Measurements from ENCODE around the gene ARSB.

Gene ARSB

DNA sequence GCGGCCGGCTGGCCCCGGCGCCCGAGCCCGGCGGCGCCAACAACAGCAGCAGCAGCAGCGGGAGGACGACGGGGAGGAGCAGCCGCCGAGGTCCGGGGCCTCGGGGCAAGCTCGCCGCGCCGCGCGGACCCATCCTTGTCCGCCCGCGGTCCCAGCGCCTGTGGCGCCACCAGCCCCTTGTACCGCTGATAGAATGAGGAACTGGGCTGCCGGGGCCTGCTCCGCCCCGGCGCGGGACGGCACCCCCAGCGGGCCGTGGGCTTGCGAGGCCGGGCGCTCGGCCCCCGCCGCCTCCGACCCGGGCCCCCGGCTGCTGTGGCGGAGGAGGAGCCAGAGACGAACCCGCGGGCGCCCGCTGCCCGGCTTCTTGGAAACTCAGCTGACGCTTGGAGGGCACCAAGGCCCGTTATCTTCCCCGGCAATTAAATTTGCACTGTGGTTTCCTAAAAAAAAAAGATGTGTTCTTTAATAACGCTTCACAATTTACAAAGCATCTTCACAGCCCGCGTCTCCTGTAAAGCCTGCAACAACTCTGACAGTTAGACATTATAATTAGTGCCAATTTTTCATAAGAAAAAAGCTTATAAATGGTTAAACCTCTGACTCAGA is at the start of gene ARSB:
ARSB (minus strand) TSS at position 195 of the 609 bp plus-strand sequence; CDS start at position 133, 62 bp downstream.
- DNase-seq = peak in 46 of 56 donors; percentile 20 to 86 (median 64)

DNA sequence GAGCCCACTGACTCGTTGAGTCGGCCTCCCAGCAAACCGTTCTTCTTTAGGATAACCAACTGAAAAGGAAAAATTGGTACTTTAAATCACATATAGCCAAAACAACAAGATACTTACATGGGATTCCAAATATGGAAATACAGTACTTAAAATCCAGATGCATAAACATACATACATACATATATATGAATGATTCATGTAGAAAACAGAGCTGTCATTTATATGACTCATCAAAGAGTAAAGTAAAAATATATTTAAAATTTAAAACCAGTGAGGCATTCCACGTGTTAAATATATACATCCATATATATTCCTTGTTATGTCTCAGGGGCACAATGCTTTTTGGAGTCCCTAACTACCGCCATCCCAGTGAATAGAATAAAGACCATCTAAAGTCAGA is 47.7 kb upstream of the ARSB start:
- no peak for DNase-seq

DNA sequence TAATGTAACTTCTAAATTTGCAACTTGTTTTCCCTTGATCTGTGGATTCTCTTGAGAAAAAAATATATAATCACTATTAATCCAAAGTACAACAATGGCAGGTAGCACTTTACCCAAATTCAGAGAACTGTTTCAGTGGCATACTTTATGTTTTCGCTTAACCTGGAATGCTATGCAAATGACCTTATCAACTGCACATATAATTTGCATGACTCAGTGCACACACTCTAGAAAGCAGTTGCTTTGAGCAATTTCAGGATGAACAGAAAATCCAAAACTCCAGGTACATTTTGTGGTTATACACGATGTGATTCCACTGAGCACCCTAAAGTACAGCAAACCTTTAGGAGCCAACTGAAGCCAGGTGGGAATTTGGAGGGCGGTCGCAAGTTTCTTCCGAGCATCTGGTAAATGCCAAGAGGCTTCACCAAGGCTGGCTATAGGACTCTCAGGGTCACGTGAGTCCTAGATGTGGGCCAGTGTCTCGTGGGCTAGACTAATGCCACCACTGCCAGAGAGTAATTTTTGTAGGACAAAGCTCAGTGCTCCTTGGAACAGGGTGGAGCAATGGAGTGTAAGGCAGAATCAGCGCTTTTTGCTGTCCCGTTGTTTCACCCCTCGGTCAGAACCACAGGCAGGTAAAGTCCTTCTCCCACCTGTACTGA is 47.1 kb upstream of the ARSB start:
- no peak for DNase-seq

DNA sequence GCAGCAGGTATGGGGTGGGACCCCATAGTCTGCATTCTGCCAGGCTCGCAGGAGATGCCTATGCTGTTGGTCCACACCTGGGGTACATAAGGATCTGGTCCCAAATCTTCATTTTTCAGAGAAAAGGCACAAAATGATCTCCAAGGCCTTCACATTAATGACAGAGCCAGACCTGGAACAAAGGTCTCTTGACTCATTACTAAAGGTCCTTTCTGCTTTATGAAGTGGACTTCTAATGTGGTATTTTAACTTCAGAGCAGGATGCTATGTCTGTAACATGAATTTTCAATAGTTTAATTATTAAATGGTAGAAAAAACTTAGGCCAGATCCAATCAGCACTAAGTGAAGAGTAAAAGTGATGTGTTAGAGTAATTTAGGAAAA is 46.4 kb upstream of the ARSB start:
- DNase-seq = no peak

DNA sequence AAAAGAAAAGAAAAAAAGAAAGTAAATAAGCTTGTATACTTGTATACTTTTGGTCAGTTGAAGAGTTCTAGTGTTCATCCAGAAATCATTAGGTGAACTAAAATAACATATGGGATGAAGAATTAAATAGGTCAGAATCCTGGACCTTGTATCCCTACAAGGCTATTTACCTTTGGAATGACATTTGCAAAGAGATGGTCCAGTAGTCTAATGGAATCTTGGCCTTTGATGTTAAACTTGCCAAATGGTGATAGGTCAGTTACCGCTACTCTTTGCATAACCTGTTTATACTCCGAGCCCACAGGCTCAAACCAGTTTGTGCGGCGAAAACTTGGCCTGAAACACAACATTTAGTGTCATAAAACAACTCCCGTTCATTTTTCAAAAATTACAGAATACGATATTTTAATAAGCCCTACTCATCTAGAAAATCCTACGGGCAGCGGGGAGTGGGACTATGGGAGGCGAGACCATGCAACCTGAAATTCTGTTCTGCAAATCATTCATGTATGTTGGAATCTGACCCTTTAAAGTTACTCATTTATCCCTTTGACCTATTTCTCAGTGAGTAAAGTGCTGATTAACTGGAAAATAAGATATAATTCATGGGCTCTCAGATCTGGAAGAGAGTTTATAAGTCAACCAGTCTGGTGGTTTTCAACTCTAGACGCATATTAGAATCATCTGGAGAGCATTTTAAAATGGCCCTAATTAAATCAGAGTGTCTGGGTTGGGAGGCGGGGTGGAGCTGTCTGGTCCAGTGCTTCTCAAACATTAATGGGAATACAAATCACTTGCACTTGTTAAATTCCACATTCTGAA is 45.8 kb upstream of the ARSB start:
- DNase-seq = no peak

DNA sequence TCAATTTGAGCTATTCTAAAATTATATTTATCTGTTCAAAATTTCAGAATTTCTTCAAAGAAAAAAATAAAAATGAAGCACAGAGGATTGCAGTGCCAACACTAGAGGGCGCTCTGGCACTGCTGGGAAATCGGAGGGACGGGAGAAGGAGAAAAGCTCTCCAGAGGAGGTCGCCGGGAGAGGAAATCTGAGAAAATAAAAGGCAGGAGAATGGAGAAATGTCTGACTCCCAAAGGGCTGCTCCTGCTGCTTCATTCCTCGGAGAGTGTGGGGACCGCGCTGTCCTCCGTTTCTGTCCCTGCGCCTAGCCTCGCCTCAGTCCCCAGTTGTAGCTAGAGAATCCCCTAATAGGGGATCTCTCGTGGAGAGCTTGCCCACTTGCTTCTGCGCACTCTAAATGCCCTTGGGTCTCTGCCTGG is 40.0 kb upstream of the ARSB start:
- peak in 49 of 56 donors; percentile 2 to 79 (median 34) for DNase-seq

DNA sequence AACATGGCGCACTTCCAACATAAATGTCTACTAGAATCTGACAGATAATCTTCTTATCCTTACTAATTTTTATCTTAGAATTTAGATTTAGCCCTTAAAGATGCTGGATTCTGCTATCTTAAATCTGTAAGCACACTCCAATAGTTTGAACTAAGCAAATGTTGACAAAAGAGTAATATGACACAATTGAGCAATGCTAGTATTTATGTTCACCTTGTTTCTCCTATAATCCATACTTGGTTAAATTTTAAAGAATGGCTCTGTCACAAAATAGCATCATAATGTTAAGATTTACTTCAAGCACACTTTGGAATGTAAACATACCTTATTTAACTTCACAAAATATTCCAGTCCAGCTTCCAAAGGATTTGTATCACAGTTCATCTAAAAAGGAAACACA is 38.8 kb upstream of the ARSB start:
- no peak for DNase-seq

DNA sequence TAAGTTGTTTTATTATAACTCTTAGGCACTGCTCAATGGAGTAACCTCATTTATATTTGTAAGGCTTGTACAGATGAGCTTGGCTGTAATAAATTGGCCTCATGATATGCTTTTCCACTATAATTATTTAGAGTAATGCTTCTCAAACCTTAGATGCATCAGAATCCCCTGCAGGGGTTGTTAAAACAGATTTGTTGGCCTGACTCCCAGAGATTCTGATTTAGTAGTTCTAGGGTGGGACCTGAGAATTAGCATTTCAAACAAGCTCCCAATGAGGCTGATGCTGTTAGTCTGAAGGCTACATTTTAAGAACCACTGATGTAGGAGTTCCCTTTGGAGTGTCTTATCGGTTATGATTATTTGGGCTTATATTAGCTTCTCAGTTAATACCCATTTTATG is 38.2 kb upstream of the ARSB start:
- no peak for DNase-seq

DNA sequence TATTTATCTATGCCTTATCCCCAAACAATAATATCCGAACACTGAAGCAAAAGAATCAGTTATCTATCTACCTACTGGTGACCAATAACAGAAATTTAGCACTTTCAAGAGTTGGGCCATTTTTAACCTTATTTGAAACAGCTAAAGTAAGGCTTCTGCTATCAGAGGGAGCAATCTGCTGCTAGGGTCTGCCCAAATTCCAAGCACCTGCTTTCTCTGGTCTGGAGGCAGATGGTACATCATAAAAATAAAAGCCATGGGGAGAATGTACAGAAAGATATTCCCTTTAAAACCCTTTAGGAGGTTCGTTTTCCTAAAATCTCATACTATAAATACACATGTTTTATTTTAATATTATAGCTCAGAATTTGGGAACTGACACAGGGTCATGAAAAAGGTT is 37.7 kb upstream of the ARSB start:
- no peak for DNase-seq

DNA sequence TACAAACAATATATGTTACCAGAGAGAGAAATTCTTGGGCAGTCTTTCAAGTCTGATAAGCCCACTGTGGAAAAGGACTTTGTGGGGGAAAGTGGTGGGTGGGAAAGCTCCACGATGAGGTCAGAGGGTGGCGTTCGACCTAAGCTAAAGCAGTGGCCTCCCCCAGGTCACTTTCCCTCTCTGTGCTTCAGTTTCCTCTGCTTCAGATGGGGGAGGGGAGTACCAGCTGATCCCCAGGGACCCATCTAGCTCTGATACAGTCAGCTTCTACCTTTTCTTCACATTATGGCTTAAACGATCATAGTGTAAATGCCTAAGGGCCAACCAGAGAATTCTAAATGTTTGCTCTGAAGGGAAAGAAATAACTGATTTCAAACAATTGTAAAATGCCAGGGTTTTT is 36.6 kb upstream of the ARSB start:
- DNase-seq = no peak

DNA sequence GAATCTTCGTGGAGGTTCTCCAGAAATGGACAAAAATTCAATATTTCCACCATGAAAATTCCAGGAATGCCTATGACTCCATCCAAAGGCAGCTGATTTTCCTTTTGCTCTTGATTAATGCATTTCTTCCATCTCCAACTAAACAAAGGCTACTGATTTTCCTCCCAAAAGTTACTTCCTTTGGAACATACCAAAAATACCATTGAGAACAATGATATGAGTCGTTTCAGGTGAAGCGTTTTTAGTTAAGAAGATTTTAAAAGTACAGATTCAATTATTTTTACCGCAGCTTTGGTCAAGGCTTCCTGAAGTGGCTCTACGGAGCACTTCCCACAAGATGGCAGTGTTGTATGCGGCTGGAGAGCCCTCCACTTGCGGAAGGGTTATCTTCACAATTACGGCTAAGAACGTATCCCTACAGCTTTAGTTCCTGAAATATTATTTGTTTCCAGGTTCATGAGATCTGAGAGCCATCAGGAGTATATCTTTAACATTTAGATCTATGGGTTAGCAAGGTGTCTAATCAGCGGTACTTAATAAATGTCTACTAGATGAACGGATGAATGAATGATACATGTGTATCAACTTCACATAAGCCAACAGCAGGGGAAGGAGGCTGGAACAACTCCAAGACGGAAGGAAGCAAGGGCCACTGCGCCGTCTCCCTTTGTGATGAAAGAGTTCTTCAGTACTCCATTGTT is 35.9 kb upstream of the ARSB start:
- peak in 43 of 56 donors; percentile 0 to 71 (median 17) for DNase-seq

DNA sequence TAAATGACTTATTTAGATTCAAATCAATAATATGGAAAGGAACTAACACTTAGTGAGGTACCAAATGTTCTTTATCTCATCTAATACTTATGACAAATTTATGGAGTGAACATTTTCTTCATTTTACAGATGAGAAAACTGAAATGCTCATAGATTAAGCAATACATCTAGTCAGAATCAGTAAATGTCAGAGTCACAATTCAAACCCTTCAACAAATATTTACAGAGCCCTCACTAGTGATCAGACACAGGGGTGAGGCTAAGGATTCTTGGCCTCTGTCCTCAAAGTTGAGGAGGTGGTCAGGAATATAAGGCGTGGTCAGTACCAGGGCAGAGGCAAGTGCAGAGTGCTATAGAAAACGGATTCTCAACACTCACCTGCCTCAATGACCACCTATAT is 29.5 kb upstream of the ARSB start:
- DNase-seq = no peak

DNA sequence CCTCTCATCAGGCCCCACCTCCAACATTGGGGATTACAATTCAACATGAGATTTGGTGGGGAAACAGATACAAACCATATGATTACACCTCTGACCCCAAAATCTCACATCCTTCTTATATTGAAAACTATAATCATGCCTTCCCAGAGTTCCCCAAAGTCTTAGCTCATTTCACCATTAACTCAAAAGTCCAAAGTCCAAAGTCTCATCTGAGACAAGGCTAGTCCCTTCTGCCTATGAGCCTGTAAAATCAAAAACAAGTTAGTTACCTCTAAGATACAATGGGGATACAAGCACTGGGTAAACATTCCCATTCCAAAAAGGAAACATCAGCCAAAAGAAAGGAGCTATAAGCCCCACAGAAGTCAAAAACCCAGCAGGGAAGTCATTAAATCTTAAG is 26.8 kb upstream of the ARSB start:
- DNase-seq = no peak

DNA sequence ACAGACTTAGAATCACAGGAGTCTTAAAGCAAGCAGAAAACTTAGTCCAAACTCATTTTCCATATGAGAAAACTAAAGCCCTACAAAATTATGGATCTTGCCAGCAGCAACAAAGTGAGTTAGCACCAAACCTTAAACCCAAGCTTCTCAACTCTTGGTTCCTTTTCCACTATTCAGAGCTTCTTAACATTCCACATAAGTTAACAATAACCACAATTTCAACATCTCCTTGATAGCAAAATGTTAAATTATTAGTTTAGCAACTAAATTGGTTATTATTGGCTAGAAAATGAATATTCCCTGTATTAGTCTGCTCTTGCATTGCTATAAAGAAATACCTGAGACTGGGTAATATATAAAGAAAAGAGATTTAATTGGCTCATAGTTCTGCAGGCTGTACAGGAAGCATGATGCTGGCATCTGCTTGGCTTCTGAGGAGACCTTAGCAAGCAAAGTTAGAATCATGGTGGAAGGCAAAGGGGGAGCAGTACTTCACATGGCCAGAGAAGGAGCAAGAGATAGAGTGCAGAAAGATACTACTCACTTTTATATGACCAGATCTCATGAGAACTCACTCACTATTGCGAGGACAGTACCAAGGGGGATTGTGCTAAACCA is 26.2 kb upstream of the ARSB start:
- DNase-seq = no peak

DNA sequence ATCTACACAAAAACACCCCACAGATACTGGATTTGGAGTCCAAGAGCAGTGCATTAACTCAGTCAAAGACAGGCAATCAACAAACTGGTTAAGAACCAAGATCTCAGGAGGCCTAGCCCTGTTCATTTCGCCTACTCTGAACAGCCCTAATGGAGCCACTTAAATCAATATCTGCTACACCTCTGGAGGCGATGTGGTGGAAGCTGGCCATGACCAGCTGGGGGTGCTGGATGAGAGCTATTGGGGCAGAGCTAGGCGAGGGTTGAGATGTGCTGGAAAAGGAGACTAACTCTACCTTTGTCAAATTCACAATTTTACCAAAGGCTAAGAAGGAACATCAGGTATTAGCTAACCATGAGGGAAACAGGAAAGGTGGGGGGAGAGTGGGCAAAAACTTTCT is 23.3 kb upstream of the ARSB start:
- DNase-seq = no peak

DNA sequence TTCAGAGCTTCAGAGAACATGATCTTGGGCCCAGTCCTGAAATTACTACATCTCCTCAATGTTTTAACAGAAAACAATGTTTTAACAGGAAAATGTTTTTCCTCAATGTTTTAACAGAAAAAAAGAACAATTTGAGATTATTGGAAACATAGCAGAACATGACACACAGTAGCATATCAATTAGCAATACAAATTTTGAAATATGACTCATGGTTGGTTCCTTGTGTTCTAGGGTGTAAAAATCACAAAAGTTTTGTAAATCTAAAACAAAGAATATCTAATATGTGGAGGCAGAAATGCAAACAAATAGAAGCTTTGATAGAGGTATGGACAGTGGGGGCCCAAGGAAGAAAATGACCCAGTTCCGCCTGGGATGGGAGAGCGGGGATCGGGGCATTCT is 22.8 kb upstream of the ARSB start:
- DNase-seq = no peak

DNA sequence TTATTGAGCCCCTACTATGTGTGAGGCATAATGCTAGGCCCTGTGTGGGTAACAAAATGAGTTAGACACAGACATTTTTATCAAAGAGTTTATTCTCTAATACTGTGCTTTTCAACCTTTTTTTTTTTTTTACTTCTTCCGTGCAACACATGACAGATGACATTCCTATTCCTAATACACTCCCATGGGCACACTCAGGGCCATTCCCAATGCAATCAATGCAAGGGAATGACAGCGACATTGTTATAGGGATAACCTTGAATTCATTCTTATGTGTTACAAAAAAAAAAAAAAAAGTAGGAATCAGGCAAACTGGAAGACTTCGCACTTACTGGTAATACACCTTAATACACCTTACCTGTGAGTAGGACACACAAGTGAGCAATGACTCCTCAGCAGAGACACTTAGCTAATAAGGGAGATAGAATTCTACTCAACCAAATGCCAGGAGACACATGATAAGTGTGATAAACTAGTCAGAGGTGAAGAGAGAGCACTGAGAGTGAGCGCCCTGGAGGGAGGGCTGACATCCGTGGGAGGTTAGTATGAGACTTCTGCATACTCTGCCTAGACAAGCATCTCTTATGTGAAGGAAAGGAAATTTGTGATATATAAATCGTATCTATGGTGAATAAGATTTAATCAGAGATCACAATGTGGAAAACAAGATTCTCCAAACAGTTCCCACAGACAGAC is 21.0 kb upstream of the ARSB start:
- no peak for DNase-seq

DNA sequence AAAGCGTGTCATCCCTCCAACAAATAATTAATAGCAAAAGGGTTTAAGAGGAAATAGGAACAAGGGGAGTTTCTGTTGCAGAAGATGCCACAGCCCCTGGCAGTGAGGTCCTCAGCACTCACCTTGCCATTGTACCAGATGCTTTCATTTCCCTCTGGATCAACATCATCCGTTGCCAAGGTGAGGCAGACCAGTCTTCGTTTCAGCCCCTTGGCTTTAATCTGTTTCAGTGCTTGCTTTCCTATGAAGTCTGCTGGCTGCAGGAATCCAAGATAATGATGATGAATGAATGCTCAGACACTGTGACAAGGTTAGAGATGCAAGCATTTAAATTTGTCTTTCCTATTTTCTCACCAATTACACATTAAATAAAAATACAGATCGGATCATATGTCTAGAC is 20.0 kb upstream of the ARSB start:
- DNase-seq = no peak

DNA sequence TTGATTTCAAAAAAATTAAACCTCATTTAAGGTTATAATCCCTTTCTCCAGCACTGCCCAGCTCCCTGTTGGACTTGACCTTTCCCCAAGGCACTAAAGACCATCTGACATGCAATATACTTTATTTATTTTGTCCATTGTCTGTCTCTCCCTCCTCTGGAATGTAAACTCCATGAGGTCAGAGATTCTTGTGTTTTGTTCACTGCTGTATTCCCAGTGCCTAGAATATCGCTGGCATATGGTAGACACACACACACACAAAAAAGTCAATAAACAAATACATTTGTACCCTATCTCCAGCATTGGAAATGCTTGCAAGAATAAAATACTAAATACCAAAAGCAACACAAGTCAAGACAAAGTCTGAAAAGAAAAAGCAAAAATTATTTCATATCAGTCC is 17.3 kb upstream of the ARSB start:
- no peak for DNase-seq

DNA sequence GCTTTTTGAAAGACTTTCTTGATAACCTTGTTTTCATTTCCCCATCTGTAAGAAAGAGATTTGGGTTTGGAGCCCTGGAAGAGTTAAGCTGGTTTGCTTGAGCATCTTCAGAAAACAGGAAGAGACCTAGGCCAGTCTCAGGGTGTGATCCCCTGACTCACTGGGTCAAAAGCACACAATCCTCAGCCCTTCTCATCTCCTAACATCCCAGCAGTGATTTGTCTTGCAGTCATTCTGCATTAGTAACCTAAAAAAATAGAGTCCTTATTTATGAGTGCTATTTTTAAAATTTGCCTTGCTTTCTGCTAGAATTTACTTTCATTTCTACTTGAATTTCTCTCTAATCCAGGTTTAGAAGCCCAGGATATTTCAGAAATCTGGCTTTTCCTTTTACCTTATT is 16.4 kb upstream of the ARSB start:
- DNase-seq = no peak

DNA sequence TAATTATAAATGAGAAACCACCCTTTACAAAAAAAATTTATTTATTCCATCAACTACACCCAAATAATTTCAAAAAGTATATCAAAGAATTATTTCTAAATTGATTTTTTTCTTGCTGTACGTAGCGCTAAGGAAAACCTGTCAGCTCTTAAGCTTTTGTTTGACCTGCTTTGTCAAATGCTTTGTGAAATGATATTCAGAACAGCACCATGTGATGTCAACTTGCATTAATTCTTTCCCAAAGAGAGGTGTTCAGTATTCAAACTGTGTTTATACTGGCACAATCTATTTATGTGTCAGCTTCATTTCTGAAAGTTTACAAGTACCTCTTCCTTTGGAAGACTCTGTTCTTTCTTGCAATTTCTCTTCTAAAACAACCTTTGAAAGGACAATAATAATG is 12.0 kb upstream of the ARSB start:
- no peak for DNase-seq
